GM12873 (cell line): ENCODE data around the gene RPL3.

Source experiments
- CTCF ChIP-seq: IDR thresholded peaks from 2 replicates; pipeline ENCODE4 v1.5.1; 2012; ENCODE audit warnings: low read depth, mild to moderate bottlenecking, moderate library complexity, low read length, control low read depth; ENCODE audit not compliant: insufficient read depth; ENCODE audit errors: missing control alignments

The RPL3 gene

GRCh38 chr22:39289975-39290720 is 29.3 kb downstream of the RPL3 start:
- no peak for TF ChIP-seq CTCF

GRCh38 chr22:39289533-39289932 is 29.9 kb downstream of the RPL3 start:
- no peak for TF ChIP-seq CTCF

GRCh38 chr22:39288135-39288898 is 31.1 kb downstream of the RPL3 start:
- no peak for TF ChIP-seq CTCF

- peak; percentile 19 for TF ChIP-seq CTCF
Measured at GRCh38 chr22:39287076-39287725, 32.2 kb downstream of the RPL3 start.

GRCh38 chr22:39284983-39285382 is 34.4 kb downstream of the RPL3 start:
- TF ChIP-seq CTCF: no peak

- TF ChIP-seq CTCF: no peak
Measured at GRCh38 chr22:39284142-39284980, 35.1 kb downstream of the RPL3 start.
